BLaER1 (cell line): ENCODE data around the gene HELZ.
"Not testable (repeated sequence)": the region's sequence is repeated elsewhere in the genome, so short reads cannot be mapped to it uniquely, and the experiment has no call there.

Experiments
- H3K27ac ChIP-seq: shearing (Covaris generic); formaldehyde crosslinking; 2 replicates; pipeline ENCODE4 v1.8.1; 2022
- H3K27me3 ChIP-seq: shearing (Covaris generic); formaldehyde crosslinking; 2 replicates; pipeline ENCODE4 v1.8.1; 2022
- H3K36me3 ChIP-seq: shearing (Covaris generic); formaldehyde crosslinking; 2 replicates; pipeline ENCODE4 v1.8.1; 2022
- H3K4me1 ChIP-seq: shearing (Covaris generic); formaldehyde crosslinking; 2 replicates; pipeline ENCODE4 v1.8.1; 2022
- H3K4me2 ChIP-seq: shearing (Covaris generic); formaldehyde crosslinking; 2 replicates; pipeline ENCODE4 v1.8.1; 2022
- H3K4me3 ChIP-seq: shearing (Covaris generic); formaldehyde crosslinking; 2 replicates; pipeline ENCODE4 v1.8.1; 2022
- H3K9ac ChIP-seq: shearing (Covaris generic); formaldehyde crosslinking; 2 replicates; pipeline ENCODE4 v1.8.1; 2022
- H3K9me3 ChIP-seq: shearing (Covaris generic); formaldehyde crosslinking; 2 replicates; pipeline ENCODE4 v1.8.1; 2022
- H4K20me1 ChIP-seq: shearing (Covaris generic); formaldehyde crosslinking; 2 replicates; pipeline ENCODE4 v1.8.1; 2022
- Cebpa-rat ChIP-seq: shearing (Covaris generic); IDR thresholded peaks from 2 replicates; pipeline ENCODE4 v1.8.1; 2022

HELZ gene

DNA sequence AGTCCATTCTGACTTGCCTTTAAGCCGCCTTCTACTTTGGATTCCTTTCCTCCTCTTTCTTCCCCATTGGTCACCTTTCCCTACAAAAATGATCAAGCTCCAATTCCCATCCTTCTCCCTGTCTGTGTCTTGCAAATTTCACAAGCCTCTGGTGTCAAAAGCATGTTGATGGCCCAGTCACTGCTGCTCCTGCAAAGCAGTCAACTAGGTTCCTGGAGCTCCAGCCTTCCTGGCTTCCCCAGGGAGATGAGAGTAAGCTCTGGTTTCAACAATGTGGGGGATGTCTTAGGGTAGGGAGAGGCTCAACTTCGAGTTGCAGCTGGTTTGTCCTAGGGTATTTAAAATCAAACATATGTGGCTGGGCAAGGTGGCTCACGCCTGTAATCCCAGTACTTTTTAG is 36.1 kb upstream of the HELZ start:
- Histone ChIP-seq H3K36me3 (no peaks in the 10 kb centered on the region), H3K9me3 (no peaks in the 10 kb centered on the region), H3K4me3 (no peak overlapping the region), H3K9ac (no peak overlapping the region), H4K20me1 (no peaks in the 10 kb centered on the region), H3K4me1 (no peaks in the 10 kb centered on the region), H3K27ac (no peak overlapping the region), H3K27me3 (no peaks in the 10 kb centered on the region), H3K4me2 (no peak overlapping the region)
- no peak for TF ChIP-seq Cebpa-rat

- Histone ChIP-seq H3K4me2 (no peak overlapping the region), H3K4me1 (no peaks in the 10 kb centered on the region), H3K36me3 (no peaks in the 10 kb centered on the region), H3K27me3 (no peaks in the 10 kb centered on the region), H3K9me3 (no peaks in the 10 kb centered on the region), H3K4me3 (no peak overlapping the region), H3K9ac (no peak overlapping the region), H4K20me1 (no peaks in the 10 kb centered on the region), H3K27ac (no peak overlapping the region)
- TF ChIP-seq Cebpa-rat: no peak
Measured at GRCh38 chr17:67280279-67280678, 35.3 kb upstream of the HELZ start.

- TF ChIP-seq Cebpa-rat: no peak
- Histone ChIP-seq H3K4me2 (no peak overlapping the region), H4K20me1 (no peaks in the 10 kb centered on the region), H3K9me3 (no peaks in the 10 kb centered on the region), H3K4me3 (no peak overlapping the region), H3K36me3 (no peaks in the 10 kb centered on the region), H3K9ac (no peak overlapping the region), H3K27ac (no peak overlapping the region), H3K27me3 (no peaks in the 10 kb centered on the region), H3K4me1 (no peaks in the 10 kb centered on the region)
Measured at GRCh38 chr17:67279115-67279514, 34.1 kb upstream of the HELZ start.

DNA sequence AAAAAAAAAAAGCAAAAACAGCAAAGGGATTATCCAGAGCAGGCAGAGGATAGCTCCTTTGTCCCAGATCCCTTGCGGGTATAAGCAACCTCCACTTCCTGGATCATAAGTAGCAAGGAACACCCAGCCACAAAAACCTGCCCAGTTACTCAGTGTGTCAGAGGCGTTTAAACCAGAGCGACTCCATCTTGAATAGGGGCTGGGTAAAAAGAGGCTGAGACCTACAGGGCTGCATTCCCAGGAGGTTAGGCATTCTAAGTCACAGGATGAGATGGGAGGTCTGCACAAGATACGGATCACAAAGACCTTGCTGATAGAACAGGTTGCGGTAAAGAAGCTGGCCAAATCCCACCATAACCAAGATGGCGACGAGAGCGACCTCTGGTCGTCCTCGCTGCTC is 33.4 kb upstream of the HELZ start:
- no peak overlapping the region for H3K27ac ChIP-seq
- no peaks in the 10 kb centered on the region for H3K36me3 ChIP-seq
- no peaks in the 10 kb centered on the region for H3K9me3 ChIP-seq
- no peak for TF ChIP-seq Cebpa-rat
- no peaks in the 10 kb centered on the region for H4K20me1 ChIP-seq
- H3K4me2 ChIP-seq: no peak overlapping the region
- no peaks in the 10 kb centered on the region for H3K4me1 ChIP-seq
- no peak overlapping the region for H3K9ac ChIP-seq
- H3K4me3 ChIP-seq: no peak overlapping the region
- no peaks in the 10 kb centered on the region for H3K27me3 ChIP-seq

GRCh38 chr17:67276075-67276474 is 31.1 kb upstream of the HELZ start:
- H3K9me3 ChIP-seq: no peaks in the 10 kb centered on the region
- H3K4me2 ChIP-seq: no peak overlapping the region
- H3K4me1 ChIP-seq: no peaks in the 10 kb centered on the region
- no peaks in the 10 kb centered on the region for H3K36me3 ChIP-seq
- no peak overlapping the region for H3K27ac ChIP-seq
- no peaks in the 10 kb centered on the region for H4K20me1 ChIP-seq
- H3K27me3 ChIP-seq: no peaks in the 10 kb centered on the region
- H3K9ac ChIP-seq: no peak overlapping the region
- H3K4me3 ChIP-seq: no peak overlapping the region
- no peak for TF ChIP-seq Cebpa-rat

GRCh38 chr17:67274466-67274865 is 29.5 kb upstream of the HELZ start:
- H3K36me3 ChIP-seq: no peaks in the 10 kb centered on the region
- no peak overlapping the region for H3K4me3 ChIP-seq
- peaks cover 9% of the 10 kb centered on the region for H3K4me1 ChIP-seq
- no peak overlapping the region for H3K27ac ChIP-seq
- no peaks in the 10 kb centered on the region for H3K27me3 ChIP-seq
- no peaks in the 10 kb centered on the region for H4K20me1 ChIP-seq
- no peak for TF ChIP-seq Cebpa-rat
- no peak overlapping the region for H3K9ac ChIP-seq
- no peak overlapping the region for H3K4me2 ChIP-seq
- H3K9me3 ChIP-seq: no peaks in the 10 kb centered on the region

DNA sequence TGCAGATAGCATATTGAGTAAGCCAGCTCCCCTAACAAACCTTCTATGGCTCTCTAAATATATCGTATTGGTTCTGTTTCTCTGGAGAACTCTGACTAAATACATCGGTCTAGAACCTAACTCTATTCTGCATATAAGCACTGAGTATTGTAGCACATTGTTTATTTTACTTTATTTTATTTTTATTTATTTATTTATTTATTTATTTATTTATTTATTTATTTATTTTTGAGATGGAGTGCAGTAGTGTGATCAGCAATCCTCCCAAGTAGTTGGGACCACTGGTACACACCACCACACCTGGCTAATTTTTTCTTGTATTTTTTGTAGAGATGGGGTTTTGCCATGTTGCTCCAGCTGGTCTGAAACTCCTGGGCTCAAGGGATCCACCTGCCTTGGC is 28.9 kb upstream of the HELZ start:
- Histone ChIP-seq H3K9ac (no peak overlapping the region), H3K4me3 (no peak overlapping the region)

GRCh38 chr17:67272312-67273047 is 27.5 kb upstream of the HELZ start:
- H3K9me3 ChIP-seq: no peaks in the 10 kb centered on the region
- no peak overlapping the region for H3K4me2 ChIP-seq
- H3K4me3 ChIP-seq: no peak overlapping the region

More for the DNA sequence above, 28.9 kb upstream of the HELZ start:
- H4K20me1 ChIP-seq: no peaks in the 10 kb centered on the region
- peaks cover 9% of the 10 kb centered on the region for H3K4me1 ChIP-seq
- H3K27ac ChIP-seq: no peak overlapping the region
- H3K4me2 ChIP-seq: no peak overlapping the region
- no peak for TF ChIP-seq Cebpa-rat
- H3K36me3 ChIP-seq: no peaks in the 10 kb centered on the region
- no peaks in the 10 kb centered on the region for H3K27me3 ChIP-seq
- H3K9me3 ChIP-seq: no peaks in the 10 kb centered on the region

GRCh38 chr17:67271187-67271586 is 26.2 kb upstream of the HELZ start:
- peaks cover 15% of the 10 kb centered on the region for H3K4me1 ChIP-seq
- H3K4me2 ChIP-seq, H3K4me3 ChIP-seq, H4K20me1 ChIP-seq, H3K36me3 ChIP-seq, H3K27ac ChIP-seq, H3K9ac ChIP-seq, H3K27me3 ChIP-seq, H3K9me3 ChIP-seq: not testable (repeated sequence)

More at GRCh38 chr17:67272312-67273047, 27.5 kb upstream of the HELZ start:
- Histone ChIP-seq H4K20me1 (no peaks in the 10 kb centered on the region), H3K4me1 (peaks cover 9% of the 10 kb centered on the region), H3K27ac (no peak overlapping the region), H3K9ac (no peak overlapping the region), H3K36me3 (no peaks in the 10 kb centered on the region), H3K27me3 (no peaks in the 10 kb centered on the region)
- no peak for TF ChIP-seq Cebpa-rat

DNA sequence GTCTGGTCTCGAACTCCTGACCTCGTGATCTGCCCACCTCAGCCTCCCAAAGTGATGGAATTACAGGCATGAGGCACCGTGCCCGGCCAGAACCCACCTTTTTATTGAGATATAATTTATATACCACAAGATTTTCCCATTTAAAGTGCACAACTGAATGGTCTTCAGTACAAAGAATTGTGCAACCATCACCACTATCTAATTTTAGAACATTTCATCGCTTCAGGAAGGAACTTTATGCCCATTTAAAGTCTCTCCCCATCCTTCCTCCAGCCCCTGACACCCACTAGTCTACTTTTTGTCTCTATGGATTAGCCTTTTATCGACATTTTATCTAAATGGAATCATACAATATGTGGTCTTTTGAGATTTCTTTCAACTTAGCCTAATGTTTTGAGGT is 25.4 kb upstream of the HELZ start:
- H3K27ac ChIP-seq: no peak overlapping the region
- H3K4me2 ChIP-seq: peak overlapping the region; percentile 45
- no peak overlapping the region for H3K9ac ChIP-seq
- no peaks in the 10 kb centered on the region for H3K27me3 ChIP-seq
- TF ChIP-seq Cebpa-rat: no peak
- H3K4me1 ChIP-seq: peaks cover 15% of the 10 kb centered on the region
- no peaks in the 10 kb centered on the region for H3K9me3 ChIP-seq
- no peaks in the 10 kb centered on the region for H3K36me3 ChIP-seq
- no peak overlapping the region for H3K4me3 ChIP-seq
- H4K20me1 ChIP-seq: no peaks in the 10 kb centered on the region

DNA sequence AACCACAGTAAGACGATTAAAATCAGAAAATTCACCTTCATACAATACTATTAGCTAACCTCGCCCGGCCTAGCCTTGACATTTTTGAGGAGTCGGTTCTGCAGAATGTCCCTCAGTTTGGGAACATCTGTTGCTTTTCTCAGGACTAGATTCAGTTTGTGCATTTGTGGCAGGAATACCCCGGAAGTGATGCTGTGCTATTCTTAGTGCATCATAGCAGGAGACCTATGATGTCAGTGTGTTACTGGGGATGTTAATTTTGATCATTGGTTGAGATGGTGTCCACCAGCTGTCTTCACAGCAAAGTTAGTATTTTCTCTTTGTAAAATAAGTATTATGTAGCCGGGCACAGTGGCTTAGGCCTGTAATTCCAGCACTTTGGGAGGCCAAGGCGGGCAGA is 21.5 kb upstream of the HELZ start:
- Histone ChIP-seq H3K9ac (no peak overlapping the region), H3K27me3 (no peaks in the 10 kb centered on the region), H3K4me2 (no peak overlapping the region), H3K4me3 (no peak overlapping the region), H3K36me3 (no peaks in the 10 kb centered on the region), H3K9me3 (no peaks in the 10 kb centered on the region), H3K27ac (no peak overlapping the region), H4K20me1 (no peaks in the 10 kb centered on the region), H3K4me1 (peaks cover 28% of the 10 kb centered on the region)
- TF ChIP-seq Cebpa-rat: no peak
